Measurements from ENCODE around the gene DTD1.

- TF ChIP-seq NR2C2 (CRISPR knock-in tag; IDR thresholded peaks at IDR 0.05; ENCODE audit: borderline replicate concordance) (no peak), POLR2AphosphoS5 (IDR thresholded peaks at IDR 0.05; ENCODE audit: low read depth, low read length) (no peak), ZSCAN29 (CRISPR knock-in tag; conservative IDR thresholded peaks at IDR 0.05) (no peak), DNMT1 (CRISPR knock-in tag; IDR thresholded peaks at IDR 0.05) (no peak), CHCHD3 (CRISPR knock-in tag; IDR thresholded peaks at IDR 0.05) (no peak)
- TF ChIP-seq, protein P1, sequence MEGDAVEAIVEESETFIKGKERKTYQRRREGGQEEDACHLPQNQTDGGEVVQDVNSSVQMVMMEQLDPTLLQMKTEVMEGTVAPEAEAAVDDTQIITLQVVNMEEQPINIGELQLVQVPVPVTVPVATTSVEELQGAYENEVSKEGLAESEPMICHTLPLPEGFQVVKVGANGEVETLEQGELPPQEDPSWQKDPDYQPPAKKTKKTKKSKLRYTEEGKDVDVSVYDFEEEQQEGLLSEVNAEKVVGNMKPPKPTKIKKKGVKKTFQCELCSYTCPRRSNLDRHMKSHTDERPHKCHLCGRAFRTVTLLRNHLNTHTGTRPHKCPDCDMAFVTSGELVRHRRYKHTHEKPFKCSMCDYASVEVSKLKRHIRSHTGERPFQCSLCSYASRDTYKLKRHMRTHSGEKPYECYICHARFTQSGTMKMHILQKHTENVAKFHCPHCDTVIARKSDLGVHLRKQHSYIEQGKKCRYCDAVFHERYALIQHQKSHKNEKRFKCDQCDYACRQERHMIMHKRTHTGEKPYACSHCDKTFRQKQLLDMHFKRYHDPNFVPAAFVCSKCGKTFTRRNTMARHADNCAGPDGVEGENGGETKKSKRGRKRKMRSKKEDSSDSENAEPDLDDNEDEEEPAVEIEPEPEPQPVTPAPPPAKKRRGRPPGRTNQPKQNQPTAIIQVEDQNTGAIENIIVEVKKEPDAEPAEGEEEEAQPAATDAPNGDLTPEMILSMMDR (CRISPR knock-in tag; IDR thresholded peaks at IDR 0.05), result no peak
- TF ChIP-seq, protein P2, sequence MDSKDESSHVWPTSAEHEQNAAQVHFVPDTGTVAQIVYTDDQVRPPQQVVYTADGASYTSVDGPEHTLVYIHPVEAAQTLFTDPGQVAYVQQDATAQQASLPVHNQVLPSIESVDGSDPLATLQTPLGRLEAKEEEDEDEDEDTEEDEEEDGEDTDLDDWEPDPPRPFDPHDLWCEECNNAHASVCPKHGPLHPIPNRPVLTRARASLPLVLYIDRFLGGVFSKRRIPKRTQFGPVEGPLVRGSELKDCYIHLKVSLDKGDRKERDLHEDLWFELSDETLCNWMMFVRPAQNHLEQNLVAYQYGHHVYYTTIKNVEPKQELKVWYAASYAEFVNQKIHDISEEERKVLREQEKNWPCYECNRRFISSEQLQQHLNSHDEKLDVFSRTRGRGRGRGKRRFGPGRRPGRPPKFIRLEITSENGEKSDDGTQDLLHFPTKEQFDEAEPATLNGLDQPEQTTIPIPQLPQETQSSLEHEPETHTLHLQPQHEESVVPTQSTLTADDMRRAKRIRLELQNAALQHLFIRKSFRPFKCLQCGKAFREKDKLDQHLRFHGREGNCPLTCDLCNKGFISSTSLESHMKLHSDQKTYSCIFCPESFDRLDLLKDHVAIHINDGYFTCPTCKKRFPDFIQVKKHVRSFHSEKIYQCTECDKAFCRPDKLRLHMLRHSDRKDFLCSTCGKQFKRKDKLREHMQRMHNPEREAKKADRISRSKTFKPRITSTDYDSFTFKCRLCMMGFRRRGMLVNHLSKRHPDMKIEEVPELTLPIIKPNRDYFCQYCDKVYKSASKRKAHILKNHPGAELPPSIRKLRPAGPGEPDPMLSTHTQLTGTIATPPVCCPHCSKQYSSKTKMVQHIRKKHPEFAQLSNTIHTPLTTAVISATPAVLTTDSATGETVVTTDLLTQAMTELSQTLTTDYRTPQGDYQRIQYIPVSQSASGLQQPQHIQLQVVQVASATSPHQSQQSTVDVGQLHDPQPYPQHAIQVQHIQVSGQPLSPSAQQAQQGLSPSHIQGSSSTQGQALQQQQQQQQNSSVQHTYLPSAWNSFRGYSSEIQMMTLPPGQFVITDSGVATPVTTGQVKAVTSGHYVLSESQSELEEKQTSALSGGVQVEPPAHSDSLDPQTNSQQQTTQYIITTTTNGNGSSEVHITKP (CRISPR knock-in tag; IDR thresholded peaks at IDR 0.05; ENCODE audit: low read depth), result no peak
Observed at GRCh38 chr20:18695175-18695574, 107.3 kb downstream of the DTD1 start.
